HG02885 (cell line): ENCODE data around the gene FARP2.
"Not testable (repeated sequence)": the region's sequence is repeated elsewhere in the genome, so short reads cannot be mapped to it uniquely, and the experiment has no call there.

ENCODE experiments used
- ATAC-seq: cut with Tn5 transposase; IDR thresholded peaks from one replicate; pipeline ENCODE4 v1.9.1; 2021; ENCODE audit warnings: mild to moderate bottlenecking; ENCODE audit not compliant: unreplicated experiment, poor library complexity

The FARP2 gene

DNA sequence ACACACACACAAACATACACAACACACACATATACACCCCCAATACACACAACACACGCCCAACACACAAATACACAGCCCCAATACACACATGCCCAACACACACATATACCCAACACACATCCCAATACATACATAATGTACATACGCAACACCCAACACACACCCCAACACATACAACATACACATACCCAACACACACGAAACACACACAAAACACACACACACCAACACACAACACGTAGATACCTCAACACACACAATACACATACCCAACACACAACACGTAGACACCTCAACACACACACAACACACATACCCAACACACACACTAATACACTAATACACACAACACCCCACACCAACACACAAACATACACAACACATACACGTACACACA lies 161.2 kb downstream of the FARP2 start:
- no peak for ATAC-seq

- ATAC-seq = no peak
Measured at GRCh38 chr2:241519669-241520068, 163.6 kb downstream of the FARP2 start.

GRCh38 chr2:241522477-241522876 lies 166.4 kb downstream of the FARP2 start:
- ATAC-seq = no peak

DNA sequence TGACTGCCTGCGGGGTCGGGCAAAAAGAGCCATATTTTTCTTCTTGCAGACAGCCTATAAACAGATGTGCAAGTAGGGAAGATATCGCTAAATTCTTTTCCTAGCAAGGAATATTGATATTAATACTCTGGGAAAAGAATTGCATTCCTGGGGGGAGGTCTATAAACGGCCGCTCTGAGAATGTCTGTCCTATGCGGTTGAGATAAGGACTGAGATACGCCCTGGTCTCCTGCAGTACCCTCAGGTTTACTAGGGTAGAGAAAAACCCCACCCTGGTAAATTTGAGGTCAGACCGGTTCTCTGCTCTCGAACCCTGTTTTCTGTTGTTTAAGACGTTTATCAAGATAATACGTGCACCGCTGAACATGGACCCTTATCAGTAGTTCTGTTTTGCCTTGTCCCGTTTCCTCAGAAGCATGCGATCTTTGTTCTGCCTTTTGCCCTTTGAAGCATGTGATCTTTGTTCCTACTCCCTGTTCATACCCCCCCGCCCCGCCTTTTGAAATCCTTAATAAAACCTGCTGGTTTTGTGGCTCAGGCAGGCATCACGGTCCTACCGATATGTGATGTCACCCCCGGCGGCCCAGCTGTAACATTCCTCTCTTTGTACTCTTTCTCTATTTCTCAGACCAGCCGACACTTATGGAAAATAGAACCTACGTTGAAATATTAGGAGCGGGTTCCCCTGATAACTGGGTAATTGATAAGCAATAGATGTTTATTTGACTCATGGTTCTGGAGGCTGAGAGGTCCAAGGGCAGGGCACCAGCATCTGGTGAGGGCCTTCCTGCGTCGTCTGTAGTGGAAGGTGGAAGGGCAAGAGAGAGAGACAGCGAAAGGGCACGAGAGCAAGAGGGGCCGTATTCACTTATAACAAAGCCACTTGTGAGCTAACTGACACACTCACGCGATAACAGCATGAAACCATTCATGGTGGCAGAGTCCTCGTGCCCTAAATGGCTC lies 170.0 kb downstream of the FARP2 start:
- not testable (repeated sequence) for ATAC-seq

DNA sequence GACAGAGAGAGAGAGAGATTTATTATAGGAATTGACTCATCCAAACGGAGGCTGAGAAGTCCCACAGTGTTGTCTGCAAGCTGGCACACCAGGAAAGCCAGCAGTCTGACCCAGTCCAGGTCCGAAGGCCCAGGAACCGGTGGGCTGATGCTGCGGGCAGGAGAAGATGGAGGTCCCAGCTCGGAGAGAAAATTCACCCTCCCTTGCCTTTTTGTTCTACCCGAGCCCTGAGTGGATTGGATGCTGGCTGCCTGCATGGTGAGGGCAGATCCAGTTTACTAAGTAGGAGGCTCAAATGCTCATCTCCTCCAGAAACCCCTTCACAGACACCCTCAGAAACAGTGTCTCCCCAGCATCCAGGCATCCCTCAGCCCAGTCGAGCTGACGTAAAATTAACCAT lies 174.5 kb downstream of the FARP2 start:
- ATAC-seq = no peak

GRCh38 chr2:241531161-241531722 lies 175.2 kb downstream of the FARP2 start:
- no peak for ATAC-seq

GRCh38 chr2:241532168-241532567 lies 176.1 kb downstream of the FARP2 start:
- no peak for ATAC-seq

- no peak for ATAC-seq
Measured at GRCh38 chr2:241532733-241533601, 176.9 kb downstream of the FARP2 start.

DNA sequence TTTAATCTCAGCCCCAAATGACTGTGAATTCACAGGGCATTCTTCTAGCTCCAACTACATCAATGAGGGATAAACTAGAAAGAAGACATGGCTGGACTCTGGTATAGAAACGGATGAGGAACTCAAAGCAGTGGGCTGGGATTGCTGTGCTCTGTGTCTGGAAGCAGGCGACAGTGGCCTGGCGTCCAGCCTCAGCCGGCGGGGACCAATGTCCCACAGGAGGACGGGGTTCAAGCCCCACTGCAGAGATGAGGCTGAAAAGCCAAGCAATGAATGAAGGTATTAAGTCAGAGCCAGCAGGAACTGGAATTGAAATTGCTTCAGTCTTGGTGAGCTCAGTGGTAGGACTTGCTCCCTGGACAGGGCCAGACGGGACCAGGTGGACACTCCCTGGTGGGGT lies 178.2 kb downstream of the FARP2 start:
- ATAC-seq = no peak

DNA sequence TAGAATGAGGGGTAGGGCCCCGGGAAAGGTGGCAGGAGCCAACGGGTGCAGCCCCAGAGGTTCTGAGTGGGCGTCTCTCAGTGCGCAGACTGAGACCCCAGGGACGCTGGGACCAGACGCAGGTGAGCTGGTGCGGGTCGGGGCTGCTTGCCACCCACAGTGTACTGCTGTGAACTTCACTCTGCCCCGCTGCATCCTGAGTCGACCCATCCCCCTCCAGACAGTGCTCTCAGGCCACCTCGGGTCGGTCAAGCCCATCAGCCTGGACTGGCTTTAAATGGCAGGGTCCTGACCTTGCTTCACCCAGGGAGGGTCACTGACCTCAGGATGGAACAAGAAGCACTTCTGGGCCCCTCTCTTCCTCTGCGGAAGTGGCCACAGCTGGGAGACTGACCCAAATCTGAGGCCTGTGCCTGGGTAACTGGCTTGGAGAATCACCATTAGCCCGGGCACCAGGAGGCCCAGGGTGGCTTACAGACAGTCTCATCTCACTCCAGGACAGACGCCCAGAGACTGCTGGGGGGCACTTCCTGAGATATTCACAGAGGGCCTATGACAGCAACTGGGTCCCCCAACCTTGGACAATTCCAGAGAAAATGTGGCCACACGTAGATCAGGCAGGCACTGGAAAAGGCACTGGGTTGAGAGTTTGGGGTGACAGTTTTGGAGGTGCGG lies 178.8 kb downstream of the FARP2 start:
- no peak for ATAC-seq

GRCh38 chr2:241535871-241536655 lies 180.0 kb downstream of the FARP2 start:
- no peak for ATAC-seq

DNA sequence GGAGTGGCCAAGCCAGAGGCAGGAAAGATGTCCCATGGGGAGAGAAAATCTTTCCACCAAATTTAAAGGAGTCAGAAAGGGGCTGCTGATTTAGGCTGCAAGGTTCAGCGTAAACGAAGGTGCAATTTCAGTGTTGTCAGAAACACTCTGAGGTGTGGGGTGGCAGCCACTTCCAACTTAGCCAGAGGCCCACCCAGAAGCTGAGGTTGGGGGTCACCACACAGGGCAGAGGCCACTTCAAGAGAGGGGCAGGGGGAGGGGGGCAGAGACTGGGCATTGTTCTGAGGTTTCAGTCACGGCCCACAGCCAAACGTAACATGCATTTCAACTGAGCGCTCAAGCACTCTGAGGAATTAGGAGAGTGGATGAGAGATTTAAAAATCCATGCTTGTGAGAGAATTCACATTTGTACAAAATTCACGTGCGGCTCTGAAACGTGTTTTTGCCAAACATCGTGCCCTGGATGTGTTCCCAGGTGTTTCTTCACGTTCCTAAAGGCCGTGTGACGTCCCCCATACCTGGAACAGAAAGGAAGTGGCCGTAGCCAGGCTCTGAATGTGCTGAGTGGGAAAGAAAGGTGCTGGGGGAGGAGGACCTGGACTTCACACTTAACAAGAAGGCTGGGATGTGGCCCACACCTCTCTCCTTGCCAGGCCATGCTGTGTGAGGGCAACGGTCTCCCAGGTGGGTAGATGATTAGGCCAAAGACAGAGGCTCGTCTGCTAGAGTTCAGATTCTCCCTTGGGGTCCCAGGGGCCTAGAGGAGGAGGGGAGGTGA lies 182.9 kb downstream of the FARP2 start:
- no peak for ATAC-seq

GRCh38 chr2:241539616-241540374 lies 183.7 kb downstream of the FARP2 start:
- ATAC-seq = no peak

DNA sequence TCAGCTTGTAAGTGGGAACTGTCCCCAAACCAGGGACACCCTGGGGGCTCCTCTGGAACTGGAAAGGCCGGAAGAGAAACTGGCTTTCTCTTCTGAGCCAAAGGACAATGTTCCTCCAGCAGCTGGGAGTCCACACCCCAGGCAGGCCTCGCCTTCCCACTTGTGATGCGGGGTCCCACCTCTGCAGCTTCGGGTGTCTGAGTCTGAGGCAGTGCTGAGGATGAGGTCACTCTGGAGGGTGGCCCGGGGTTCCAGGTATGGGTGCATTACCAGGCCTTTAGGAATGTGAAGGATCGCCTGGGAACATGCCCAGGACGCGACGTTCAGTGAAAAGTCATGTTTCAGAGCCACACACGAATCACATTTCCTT lies 184.3 kb downstream of the FARP2 start:
- no peak for ATAC-seq

- no peak for ATAC-seq
Measured at GRCh38 chr2:241540771-241541561, 184.9 kb downstream of the FARP2 start.

DNA sequence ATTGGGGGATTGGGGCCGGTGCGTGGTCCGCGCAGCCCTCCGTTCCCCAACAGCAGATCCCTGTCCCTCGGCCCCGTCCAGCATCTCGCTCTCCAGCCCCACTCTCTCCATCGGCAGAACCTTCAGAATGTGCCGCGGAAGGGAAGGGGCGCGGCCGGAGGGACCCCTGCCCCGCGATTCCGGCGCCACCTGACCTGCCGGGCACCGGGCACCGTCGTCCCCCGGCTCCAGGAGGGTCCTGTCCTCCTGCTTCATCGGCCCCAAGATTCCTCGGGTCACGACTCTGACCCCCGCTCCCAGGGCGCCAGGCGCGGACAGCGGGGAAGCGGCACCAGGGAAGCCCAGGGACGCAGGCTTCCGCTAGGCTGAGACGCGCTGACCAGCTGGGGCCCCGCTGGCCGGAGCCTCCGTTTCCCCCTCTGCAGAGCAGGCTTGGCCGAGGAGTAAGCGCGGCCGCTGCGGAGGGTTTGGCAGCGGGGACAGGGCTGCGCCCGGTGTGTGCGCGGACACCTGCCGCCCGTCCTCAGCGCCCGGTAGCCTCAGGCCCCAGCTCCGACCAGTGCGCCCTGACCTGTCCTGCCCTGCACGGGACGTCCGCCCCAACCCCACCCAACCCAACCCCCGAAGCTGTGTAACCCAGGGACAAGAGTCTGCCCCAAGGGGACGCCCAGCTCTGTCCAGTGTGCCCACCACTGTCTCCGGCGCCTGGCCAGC lies 185.6 kb downstream of the FARP2 start:
- ATAC-seq = no peak

- no peak for ATAC-seq
Measured at GRCh38 chr2:241542278-241542605, 186.2 kb downstream of the FARP2 start.
